Daoy (cell line): ENCODE measurements around the gene TM7SF2. TPM values are rescaled to one million over a fixed set of nuclear protein-coding genes. Genes with fewer than 3 reads are reported as not detected.

Experiments
- DNase-seq: peaks from one replicate; pipeline ENCODE4 v3.0.0-alpha.2; 2015; ENCODE audit warnings: low read depth
- total RNA-seq: library from RNA; depleted of rRNA; stranded (reverse); fragments of >200 nt; shearing (Covaris generic); gene quantifications from 2 replicates; pipeline ENCODE4 v1.2.3, GENCODE V29; 2014; rRNA removed

TM7SF2 gene
- total RNA-seq = 3.2 and 4.0 TPM in 2 replicates

DNA sequence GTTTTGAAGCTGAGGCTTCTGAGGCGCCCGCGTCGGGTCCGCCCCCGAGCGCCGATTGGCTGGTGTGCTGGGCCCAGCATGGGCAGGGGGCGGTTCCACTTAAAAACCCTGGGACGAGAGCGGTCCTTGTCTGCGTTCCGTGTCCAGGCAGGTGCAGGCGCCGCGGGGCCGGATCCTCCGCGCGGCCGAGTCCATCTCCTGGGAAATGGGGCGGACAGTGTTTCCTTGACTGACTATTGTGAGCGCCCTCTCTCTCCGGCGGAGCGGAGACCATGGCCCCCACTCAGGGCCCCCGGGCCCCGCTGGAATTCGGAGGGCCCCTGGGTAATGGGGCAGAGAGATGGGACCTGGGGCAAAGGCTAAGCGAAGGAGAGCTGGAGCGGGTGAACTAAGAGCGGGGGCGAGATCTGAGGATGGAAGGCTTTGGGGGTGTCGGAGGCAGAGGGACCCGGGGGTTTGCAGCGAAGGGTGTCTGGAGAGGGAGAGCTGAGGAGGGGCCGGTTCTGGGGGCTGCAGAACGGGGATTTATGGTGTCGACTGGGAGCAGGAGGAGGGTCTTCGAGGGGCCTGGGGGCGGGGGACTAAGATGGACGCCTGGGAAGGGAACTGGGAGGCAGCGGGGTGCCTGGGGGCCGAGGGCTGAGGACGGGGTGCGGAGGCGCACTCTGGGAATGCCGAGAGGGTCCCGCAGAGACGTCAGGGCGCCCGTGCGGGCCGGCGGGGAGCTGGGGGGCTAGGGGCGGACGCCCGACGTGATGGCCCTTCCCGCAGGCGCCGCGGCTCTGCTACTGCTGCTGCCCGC lies at the start of gene TM7SF2:
Gene TM7SF2 (plus strand): TSS at position 129 of the 802 bp plus-strand sequence. CDS start 144 bp downstream, at position 273.
- peak; percentile 94 for DNase-seq

DNA sequence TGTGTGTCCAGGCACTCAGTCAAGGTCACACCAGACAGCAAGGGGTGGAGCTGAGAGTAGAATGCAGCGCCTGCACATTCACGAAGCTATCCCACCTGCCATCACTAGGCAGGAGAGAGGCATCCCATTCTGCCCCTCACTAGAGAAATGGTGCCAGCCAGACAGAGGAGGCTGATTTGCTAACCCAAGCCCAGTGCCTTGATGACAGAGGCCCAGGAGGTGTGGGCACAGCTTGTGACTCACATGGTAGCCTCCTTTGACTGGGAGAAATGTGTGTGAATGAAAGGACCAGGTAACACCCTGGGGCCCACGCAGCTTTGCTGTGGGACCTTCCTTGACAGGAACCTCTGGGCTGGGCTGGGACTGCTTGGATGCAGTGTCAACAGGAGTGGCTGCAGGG lies 48.1 kb upstream of the TM7SF2 start:
- no peak for DNase-seq

GRCh38 chr11:65064847-65065240 lies 46.8 kb upstream of the TM7SF2 start:
- no peak for DNase-seq

DNA sequence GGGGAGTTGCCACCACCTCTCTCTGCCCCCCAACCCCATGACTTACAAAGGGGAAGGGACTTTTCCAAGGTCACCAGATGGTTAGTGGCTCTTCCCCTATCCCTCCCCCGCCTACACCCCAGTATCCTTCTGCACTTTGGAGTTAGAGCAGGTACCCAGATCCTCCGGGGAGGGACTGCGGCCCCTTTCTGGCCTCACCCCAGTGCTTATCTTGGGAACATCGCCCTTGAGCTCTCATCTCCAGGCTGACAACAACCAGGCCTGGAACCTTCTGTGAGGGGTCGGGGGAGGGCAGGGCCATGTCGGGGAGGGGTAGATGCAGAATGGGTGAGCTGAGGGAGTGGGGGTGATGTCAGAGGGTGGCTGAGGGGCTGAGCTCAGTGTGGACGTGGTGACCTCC lies 45.8 kb upstream of the TM7SF2 start:
- no peak for DNase-seq

DNA sequence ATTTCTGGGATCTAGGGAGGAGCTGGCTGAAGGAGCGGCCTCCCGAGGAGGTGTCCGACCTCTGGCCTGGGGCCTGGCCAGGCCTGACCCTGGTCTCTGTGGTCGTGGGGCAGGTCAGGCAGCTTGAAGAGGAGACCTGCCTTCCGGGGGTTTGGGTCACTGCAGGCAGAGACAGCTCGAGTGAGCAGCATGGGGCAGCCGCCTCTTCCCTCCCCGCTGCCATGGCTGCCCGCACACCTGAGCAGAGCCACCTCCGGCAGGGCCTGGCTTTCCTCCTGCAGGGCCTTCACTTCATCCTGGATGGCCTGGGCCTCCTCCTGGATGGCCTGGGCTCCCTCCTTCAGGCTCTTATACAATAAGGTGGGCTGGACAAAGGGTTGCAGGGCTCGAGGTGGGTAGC lies 45.4 kb upstream of the TM7SF2 start:
- no peak for DNase-seq

GRCh38 chr11:65066805-65067291 lies 44.8 kb upstream of the TM7SF2 start:
- no peak for DNase-seq

GRCh38 chr11:65067446-65067845 lies 44.2 kb upstream of the TM7SF2 start:
- no peak for DNase-seq

DNA sequence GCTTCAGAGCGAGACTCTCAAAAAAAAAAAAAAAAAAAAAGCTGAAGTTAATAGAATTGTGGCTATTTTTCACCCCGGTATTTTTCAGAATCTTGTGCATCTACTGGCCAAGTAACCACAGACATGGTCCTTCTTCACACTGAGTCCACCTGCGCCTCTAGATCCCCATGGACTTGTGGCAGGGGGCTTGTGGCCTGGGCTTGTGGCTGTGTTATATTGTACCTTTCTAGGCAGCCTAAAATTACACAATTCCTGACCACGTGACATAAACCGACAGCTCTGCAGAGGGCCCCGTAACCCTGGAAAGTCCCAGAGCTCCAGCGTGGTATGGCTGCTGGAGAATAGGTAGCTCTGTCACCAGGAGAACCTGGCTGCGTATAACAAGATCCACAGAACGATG lies 42.5 kb upstream of the TM7SF2 start:
- peak; percentile 30 for DNase-seq

GRCh38 chr11:65071907-65072630 lies 39.6 kb upstream of the TM7SF2 start:
- no peak for DNase-seq

DNA sequence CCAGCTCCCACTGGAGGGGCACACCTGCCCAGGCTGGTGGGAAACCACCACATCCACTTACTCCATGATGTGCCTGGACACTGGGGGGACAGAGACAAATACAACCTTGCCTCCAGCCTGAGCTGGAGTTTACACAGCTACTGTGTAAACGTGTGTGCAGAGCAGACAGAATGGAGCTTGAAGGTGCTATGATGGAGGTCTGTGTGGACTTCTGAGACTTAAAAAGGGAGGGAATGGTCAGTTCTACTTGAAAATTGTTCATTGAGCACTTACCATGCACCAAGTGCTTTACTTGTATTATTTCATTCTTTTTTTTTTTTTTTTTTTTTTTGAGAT lies 39.1 kb upstream of the TM7SF2 start:
- DNase-seq = no peak

GRCh38 chr11:65077451-65077850 lies 34.2 kb upstream of the TM7SF2 start:
- no peak for DNase-seq

DNA sequence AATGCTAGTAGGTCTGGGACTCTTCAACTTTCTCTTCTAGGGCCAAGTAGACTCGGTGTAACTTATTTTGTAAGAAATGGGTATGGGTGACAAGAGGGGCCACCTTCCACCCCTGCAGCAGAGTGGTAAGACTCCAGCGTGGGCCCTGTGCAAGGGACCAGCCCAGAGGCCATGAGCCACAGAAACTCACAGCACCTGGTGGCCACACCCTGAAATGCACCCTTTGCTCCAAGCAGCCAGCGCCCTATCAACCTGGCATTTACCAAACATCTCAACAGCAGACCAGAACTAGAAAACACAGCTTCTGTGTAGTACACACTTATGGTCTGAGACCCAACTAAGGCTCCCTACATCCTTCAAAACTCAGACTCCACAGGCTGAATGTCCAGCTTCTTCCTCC lies 33.5 kb upstream of the TM7SF2 start:
- peak; percentile 34 for DNase-seq

- DNase-seq = no peak
These were observed 32.8 kb upstream of the TM7SF2 start for GRCh38 chr11:65078786-65079342.

DNA sequence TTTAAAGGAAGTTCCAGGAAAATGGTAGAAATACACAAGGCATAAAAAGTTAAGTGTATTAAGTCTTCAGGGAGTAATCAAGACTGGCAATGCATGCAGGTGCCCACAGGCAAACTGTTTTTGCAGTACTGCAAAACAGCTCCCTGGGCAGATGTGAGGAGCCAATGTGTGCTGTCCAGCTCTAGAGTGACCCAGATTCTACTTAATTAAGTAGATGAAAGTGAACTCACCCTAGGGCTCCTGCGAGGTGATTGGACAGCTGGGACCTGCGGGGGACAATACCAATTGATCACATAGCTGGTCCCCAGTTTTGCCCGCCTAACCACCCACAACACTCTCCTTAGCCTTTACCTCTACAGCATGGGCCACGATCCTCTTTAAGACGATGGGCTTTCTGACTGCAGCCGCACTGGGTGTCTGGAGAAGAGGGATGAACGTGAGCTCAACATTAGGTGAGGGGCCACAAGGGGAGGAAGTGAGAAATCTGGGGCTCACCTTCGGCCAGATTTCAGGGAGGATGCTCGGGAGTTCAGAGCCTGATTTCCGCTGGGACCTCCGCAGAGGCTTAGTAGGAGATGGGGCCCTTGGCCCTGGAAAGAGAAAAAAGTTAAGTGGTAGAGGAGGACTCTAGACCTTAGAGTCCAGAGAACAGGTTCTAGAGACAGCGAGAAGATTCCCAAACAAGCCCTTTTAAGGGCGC lies 28.4 kb upstream of the TM7SF2 start:
- DNase-seq = no peak

DNA sequence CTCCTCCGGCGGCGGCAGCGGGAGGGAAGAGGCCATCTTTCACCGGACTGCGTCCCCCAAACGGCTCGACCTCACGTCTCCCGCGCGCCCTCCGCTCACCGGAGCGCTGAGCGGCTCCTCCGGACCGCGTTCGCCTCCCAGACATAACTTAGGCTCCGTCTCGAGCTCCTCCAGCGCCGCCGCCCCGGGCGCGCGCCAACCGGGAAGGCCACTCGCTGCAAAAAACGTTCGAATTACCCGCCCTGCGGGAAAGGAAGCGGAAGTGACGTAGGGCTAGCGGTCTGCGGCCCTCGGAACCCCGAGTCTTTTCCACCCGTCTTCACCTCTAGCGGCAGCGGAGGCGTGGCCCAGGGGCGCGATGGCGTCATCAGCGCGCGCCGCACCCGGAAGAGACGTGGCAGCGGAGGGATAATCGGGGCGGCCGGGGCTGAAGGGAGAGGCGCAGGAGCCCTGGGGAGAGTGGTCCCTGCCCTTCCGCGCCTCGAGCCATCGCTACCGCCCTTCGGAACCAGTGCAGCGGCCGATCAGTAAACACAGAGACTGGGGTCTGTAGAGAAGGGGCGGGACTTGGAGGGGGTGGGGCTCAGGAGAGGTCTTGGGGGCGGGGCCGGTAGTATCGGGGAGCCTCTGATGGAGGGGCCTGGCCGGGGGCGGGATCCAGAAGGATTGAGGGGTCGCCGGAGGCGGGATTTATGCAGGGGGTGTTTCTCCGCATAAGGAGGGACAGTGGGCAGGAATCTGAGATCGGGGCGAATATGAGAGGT lies 27.7 kb upstream of the TM7SF2 start, which contains the start of the genes CDCA5 and ZFPL1:
Gene CDCA5 (minus strand): TSS at position 207 of the 764 bp plus-strand sequence. CDS start 62 bp downstream, at position 145.
Gene ZFPL1 (plus strand): TSS at position 389 of the 764 bp plus-strand sequence. CDS start 477 bp downstream, outside the sequence.
- peak; percentile 97 for DNase-seq

DNA sequence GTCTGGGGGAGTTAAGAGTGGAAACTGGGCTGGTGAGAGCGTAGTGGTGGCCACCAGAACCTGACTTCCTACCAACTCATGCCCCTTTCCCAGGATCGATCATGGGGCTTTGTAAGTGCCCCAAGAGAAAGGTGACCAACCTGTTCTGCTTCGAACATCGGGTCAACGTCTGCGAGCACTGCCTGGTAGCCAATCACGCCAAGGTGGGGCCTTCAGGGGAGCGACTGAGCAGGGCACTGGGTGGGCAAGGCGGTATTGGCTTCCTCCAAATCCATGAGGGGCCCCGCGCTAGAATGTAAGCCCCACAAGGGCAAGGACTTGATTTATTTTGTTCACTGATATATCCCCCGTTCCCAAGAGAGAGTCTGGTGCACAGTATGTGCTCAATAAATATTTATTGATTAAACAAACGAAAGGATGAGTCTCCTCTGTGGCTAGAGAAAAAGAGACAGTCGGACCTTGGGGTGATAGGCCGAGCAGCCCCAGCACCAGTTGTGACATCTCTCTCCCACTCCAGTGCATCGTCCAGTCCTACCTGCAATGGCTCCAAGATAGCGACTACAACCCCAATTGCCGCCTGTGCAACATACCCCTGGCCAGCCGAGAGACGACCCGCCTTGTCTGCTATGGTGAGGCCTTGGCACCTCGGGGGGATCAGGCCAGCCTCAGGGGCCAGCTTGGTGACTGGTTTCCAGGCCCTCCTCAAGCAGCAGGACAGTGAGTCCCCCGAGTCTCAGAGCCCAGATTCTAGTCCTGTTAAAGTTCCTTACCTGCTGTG lies 26.9 kb upstream of the TM7SF2 start:
- DNase-seq = no peak

DNA sequence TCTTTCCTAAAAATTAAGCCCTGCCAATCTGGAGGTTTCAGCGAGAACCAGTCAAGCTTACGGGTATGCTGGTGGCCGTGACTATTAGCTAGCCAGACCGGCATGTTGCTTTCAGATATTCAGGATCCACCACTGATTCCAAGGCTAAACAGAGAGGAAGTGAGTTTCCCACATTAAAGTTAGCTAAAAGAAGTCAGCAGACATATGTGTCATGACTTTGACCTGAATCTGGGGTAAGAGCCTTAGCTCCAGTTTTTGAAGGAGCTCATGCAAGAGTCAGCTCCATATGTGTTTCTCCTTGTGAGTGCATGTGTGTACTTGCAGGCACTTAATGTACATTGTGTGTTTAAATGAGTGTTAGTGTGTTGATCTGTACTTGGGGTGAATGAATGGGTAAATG lies 26.2 kb upstream of the TM7SF2 start:
- no peak for DNase-seq

GRCh38 chr11:65086809-65087208 lies 24.9 kb upstream of the TM7SF2 start:
- no peak for DNase-seq

- no peak for DNase-seq
These were observed 24.5 kb upstream of the TM7SF2 start for GRCh38 chr11:65087216-65087615.

- no peak for DNase-seq
These were observed 23.8 kb upstream of the TM7SF2 start for GRCh38 chr11:65087827-65088226.
